Stimulated activated CD8-positive, alpha-beta memory T cell treated with anti-CD3 and anti-CD28 coated beads, Interleukin-4, amount 100 ng/mL, for 48 hours (primary cell): Measurements from ENCODE around the gene KIRREL1.

ENCODE experiments used
- DNase-seq: peaks from one replicate; pipeline ENCODE4 v3.0.0-alpha.2; 2020

KIRREL1 gene

DNA sequence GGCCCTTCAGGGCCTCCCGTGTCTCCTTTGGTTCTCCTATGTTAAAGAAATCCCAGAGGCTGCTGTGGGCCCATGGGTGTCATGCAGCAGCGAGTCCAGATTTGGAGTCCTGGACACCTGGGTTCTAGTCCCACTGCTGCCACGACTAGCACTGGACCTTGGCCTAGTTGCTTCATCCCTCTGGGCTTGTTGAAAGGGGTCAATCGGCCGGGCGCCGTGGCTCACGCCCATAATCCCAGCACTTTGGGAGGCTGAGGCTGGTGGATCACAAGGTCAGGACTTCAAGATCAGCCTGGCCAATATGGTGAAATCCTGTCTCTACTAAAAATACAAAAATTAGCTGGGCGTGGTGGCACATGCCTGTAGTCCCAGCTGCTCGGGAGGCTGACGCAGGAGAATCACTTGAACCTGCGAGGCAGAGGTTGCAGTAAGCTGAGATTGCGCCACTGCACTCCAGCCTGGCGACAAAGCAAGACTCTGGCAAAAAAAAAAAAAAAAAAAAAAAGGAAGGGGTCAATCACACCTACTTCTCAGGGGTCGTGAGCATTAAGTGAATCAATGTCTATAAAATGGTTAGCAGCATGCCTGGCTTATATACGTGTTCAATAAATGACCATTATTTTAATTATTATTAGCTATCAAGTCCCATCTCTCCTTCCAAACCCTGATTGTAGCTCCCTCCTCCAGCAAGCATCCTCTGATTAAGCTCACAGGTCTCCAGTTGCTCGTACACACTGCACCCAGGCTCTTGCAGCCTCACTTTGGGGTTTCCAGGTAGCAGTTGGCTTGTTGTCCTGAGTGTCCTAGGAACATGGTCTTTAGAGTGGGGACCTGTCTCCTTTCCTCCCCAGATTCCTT, 43.8 kb downstream of the KIRREL1 start:
- DNase-seq = no peak

DNA sequence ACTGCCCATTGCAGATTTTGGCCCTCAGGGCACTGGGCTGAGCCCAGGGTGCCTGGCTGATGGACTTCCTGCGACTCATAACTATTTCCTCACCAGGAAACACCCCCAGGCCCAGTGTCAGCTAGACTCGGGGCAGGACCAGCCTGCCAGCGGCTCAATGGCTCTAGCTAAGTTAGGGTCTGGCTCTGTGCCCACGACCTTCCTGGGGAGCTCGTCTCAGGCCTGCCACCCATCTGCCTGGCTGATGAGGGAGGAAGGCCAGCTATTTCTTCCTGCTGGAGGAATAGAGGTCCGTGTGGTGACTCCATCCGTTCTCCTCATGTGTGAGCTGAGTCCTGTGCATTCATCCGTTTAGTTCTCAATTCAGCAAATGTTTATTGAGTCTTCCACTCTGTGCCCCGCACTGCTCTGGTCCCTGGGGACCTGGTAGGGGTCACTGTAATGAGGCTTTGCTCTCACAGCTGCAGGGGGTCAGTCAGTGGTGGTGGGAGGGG, 44.5 kb downstream of the KIRREL1 start:
- DNase-seq = no peak

DNA sequence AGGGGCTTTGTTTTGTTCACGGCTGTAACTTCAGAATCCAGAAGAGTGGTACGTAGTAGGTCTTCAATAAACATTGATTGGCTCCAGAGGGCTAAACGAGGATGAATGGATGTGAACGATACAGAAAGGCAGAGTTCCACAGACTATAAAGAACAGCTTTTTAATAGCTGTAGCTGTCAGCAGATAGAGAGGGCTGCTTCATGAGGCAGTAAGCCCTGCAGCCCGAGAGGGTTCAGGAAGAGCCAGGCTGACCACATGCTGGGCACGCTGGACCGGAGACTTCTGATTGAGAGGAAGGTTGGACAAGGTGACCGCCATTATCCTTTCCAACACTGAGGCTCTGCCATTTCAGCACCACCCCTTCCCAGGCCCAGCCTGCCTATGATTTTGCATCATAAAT, 45.3 kb downstream of the KIRREL1 start:
- DNase-seq = no peak

DNA sequence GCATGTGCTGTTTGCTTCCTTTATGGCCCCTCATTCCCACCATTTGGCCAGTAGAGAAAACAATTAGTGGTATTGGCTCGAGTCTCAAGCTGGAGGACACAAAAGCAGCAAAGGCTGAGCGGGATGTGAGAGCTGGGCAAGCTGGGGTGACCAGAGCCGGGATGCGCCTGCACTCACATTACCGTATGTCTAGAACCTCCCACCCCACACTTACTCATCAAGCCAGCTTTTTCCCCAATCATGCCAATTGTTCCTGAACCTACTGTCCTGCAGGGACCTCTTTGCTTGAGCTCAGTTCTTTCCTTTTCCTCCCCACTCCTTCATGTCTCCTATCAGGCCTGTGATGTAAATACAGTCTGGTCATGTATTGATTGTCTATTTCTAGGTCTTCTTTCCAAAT, 45.9 kb downstream of the KIRREL1 start:
- no peak for DNase-seq

DNA sequence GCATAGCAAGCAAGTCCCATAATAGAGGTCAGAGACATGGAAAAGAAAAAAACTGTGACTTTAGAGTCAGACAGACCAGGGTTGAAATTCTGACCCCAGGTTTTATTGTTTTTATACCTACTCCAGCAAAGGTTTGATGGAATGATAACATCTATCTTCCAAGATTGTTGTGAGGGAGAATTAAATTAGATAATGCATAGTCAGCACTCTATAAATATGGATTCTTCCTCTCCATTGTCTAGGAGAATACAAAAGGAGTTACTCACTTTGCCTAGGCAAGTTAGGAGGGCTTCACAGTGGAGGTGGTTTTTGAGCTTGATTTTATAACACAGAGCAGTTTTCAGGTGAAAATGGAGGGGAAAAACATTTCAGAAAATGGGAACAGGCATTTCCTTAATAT, 46.9 kb downstream of the KIRREL1 start:
- DNase-seq = no peak

DNA sequence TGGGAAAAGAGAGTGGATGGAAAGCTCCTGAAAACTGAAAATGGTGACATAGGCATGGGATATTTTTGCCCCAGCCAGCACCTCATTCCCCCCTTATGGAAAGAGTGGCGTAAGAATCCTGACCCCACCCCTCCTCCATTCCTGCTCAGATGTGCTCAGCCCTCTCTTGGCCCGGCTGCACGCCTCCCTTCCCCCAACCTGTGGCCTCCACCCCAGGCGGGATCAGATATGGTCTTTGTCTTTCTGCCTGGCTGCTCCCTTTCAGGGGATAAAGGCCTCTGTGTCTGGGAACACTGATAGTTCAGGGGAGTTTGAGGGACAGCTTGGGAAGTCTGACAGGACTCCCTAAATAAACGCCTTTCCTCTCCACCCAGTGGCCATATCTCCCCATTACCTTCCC, 49.8 kb downstream of the KIRREL1 start:
- DNase-seq = no peak

DNA sequence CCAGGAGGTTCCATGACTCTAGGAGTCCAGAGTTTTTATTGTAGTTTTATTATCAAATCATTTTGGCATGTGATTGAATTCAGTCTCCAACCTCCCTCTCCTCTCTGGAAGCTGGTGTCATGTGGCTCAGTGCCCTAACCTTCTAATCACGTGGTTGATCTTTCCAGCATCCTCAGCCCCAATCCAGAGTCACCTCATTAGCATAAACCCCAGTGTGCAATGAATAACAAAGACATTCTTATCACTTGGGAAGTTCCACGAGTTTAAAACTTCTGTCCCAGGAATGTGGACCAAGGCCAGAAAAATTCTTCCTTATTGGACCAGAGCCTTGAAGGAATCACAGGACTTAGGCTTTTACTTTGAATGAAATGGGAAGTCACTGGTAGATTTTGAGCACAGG, 52.2 kb downstream of the KIRREL1 start:
- no peak for DNase-seq

DNA sequence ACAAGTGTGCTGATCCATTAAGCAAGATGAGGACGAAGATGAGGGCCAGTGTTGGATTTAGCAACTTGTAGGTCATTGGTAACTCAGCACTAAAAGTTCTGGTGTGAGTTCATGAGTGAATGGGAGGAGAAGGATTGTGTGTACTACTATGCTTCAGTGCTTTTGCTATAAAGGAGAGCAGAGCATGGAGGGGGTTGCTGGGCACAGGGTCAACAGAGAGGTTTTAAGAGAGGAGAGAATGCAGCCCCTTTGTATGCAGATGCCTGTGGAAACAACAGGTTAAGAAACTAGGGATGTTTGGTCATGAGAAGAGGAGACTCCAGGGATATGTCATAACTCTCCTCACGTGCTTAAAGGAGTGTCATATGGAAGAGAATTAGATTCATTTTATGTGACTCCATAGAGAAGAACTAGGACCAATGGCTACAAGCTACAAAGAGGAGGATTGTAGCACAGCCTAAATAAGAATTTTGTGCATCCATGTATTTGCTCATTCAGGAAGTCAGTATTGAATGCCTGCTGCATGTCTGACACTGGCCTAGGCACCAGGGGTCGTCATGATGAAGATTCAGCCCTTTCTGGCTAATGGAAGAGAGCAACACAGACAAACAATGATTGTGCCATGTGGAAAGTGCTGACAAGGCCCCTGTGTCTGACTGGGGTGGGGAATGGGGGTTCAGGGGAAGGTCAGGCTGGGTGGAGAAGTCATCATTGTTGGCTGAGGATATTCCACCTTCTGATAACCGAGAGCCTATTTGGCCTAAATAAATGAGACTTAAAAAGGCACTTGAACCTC, 53.5 kb downstream of the KIRREL1 start:
- DNase-seq = no peak

DNA sequence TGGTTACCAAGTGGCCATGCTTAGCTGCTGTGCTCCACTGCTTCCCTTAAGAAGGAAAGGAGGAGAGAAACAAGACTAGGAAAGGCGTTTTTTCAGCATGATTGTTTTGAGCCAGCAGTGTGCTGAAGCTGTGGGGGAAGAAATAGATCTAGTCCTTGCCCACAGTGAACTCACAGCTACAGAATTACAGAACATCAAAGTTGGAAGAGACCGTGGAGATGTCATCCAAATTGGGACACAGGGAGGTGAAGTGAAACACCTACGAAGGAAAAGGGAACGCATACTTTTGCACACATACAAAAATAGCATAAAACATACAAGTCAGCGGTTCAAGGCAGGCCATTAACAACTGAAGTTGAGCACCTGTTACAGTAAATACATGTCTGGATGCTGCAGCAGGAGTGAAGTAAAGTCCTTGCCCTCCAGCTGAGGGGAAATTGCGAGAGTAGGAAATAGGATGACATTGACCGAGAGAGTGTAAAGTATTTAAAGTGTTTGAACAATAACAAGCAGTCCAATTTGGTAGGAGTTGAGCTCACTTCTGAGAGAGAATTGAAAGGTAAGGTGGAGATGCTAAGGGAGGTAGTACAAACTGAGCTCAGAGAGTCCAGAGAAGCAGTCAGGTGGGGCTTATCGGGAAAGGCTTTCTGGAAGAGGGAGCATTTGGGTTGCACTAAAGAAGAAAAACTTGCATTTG, 55.1 kb downstream of the KIRREL1 start:
- DNase-seq = no peak

DNA sequence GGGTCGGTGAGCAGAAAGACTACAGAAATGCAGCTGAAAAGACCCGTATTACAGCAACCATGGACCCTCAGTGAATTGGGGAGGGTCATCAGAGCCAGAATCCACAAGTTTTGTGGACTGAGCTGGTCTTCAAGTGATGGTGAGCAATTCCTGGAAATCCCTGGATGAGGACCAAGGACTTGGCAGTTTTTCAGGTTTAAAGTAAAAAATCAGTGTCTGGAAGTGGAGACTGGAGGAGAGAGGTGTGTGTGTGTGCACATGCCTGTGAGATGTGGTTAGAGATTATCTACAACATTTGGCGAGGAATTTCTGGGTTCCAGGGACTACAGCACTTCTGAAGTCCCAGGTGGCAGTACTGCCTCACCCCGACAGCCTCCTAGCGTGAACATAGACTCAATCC, 56.4 kb downstream of the KIRREL1 start:
- no peak for DNase-seq

DNA sequence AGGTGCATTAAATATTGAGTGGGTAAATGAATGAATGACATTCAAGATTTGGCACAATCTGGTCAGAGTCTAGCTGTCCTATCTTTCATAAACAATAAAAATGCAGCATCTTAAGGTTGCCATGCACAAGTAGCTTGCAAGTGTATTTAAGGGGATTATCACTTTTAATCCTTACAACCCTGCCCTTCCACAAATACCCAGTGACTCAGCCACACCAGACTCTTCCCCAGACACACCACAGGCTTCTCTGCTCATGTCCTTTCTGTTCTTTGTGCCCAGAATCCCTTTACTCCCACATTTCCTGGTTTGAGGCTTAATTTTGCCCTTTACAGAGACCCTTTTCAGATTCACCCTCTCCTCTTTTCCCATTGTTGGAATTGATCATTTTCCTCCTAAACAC, 59.8 kb downstream of the KIRREL1 start:
- DNase-seq = no peak

DNA sequence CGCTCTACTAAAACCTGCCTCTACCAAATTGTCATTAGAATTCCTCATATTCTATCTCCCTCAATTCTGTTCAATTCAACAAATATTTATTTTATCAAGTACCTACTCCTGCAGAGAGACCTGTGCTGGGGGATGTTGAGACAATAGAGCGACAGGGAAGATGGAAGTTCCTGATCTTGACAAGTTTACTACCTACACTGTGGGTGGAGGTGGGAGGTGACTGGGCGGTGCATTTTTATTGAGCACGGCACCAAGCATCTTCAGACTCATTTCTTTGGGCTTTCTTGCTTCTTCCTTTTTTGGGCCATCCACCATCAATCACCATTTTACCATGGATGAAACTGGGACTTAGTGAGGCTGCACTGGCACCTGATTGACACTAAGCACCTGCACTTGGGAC, 61.3 kb downstream of the KIRREL1 start:
- DNase-seq = no peak

DNA sequence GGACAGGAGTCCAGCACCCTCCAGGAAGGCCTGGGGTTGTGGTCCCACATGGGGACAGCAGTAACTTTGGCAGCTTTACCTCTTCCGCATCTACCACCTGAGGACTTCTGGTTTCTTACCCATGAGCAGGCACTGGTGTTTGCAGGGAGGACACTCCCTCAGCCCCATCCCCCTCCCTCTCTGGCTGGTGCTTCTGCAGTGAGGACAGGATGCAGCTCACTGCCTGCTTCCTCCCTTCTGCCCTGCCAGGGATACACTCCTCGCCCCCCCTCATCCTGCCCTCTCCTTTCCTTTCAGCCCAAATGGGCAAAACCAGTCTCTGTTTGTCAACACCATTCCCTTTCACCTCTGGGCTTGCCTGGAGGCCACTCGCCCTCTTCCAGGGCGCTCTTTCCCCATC, 62.4 kb downstream of the KIRREL1 start:
- DNase-seq = no peak

DNA sequence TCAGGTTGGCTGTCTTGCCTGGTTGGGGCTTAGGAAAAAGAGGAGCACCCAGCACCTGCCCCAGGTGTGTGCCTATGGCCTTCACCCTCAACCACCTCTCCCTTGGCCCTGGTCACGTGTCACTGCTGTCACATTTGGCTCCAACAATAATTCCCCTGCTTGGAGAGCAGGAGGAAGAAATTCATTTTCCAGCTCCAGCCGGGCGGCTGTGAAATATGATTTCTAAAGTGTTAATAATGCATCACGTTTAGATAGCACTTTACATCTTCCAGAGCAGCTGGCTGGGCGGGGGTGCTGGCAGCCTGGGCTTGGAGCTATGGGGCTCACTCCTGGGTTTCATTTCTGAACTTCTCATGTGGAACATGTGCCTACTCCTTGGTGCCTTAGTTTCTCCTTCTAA, 63.1 kb downstream of the KIRREL1 start:
- no peak for DNase-seq

DNA sequence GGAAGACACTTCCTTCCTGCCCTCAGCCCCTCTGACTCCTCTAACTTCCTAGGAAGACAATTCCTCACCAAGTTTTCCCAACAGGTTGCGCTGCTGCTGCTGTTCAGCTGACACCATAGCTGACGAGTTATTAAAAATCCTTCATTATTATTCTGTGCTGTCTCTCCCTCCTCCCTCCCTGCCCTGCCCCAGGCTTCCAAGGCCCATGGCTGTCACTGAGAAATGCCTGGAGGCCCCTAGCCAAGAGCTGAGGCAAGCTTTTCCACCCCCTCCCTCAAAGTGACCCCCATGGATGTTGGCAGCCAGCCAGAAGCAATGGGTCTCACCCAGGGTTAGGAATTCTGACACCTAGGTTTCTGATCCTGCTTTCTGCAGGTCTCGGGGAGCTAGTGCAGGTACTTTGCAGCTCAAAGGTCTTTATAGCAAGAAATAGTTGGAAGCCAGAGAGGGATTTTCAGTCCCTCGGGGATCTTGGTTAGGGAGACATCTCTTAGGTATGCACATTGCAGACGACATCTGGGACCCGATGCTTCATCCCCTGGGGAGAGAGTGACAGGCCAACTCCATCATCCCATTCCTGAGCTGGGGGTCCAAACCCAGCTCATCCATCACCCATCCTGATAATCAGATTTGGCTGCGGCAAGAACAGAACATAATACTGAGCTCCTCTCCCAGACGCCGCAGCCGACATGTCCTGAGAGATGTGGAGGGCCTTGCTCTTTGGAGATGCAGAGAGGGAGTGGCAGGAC, 65.0 kb downstream of the KIRREL1 start:
- DNase-seq = no peak

DNA sequence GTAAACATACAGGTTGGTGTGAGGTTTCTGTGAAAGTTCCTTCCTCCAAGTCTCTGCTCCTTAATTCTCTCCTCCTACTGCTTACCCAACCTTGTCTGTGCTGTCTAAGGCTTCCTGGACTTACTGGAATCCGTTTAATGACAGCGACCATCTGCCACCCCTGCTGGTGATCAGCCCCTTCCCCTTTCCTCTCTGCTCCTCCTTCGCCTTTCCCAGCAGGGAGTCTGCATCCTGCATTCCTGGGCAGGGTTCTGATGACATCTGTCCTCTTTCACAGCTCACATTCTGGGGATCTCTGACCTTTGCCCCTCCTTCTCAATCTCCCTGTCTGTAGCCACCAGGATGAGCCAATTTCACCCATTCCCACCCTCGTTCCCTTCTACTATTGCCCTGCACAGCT, 66.5 kb downstream of the KIRREL1 start:
- DNase-seq = no peak

DNA sequence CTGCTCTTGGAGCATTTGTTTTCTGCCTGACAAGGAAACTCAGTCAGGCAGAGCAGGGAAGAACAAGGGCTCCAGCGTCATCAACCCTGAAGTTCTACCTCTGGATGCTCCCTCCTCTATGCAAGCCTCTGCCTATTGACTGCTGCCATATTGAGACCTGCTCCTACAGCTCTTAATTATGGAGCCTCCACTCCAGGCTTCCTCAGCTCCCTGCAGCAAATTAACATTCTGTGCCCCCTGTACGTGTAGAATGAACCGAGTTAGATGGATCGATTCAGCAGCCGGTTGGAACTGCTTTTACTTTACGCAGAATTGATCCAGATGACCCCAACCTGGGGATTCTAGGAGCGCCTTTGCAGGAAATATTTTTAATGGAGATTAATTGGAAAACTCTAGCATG, 68.7 kb downstream of the KIRREL1 start:
- DNase-seq = no peak

DNA sequence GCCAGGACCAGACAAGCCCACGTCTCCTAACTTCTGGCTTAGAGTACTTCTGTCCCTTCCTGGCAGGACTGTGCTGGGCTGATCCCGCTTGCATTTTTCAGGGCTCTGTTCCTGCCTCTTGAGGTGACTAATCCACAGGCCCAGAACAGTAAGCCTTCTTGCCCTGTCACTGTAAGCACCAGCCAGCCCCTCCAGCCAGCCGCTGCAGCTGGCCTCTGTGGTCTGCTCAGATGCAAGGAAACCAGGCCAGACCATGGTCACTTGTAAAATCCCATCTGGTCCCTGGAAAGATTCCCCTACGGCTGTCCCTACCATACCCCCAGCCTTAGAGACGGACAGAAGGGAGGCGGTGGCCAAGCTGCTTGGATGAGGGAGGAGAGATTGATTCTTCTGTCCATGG, 74.2 kb downstream of the KIRREL1 start:
- DNase-seq = no peak

DNA sequence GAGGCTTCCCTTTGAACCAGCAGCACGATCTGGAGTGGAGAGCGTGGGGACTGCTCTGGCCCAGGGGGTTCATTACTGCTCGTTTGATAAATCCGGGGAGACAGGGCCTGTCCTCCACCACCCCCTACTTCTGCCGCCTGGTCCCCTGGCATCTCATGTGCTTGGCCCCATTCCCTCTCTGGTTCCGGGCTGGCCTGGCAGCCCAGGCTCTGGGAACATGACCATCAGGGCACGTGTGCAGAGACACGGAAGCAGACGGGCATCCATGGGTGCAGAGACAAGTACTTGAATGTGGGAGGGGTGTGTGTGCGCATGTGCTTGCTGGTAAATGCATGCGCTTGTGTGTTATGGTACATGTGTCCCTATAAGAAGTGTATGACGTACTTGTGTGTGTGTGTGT, 75.5 kb downstream of the KIRREL1 start:
- no peak for DNase-seq

DNA sequence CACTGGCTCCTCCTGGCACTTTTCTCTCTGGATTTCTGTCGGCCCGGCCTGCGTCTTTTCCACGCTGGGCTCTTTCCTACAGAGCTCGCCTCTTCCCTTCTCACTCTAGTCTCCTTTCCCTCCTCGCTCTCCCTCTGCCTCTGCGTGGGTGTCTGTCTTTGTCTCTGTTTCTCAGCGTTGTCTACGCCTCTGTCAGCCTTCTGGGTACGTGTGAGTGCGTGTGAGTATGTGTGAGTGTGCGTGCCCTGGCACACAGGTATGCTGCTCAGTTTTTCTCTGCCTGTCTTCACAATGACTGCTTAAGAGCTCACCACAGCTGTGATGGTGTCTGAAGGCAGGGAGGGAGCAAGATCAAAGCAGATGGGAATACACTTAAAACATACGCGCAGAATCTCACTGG, 77.7 kb downstream of the KIRREL1 start:
- no peak for DNase-seq

DNA sequence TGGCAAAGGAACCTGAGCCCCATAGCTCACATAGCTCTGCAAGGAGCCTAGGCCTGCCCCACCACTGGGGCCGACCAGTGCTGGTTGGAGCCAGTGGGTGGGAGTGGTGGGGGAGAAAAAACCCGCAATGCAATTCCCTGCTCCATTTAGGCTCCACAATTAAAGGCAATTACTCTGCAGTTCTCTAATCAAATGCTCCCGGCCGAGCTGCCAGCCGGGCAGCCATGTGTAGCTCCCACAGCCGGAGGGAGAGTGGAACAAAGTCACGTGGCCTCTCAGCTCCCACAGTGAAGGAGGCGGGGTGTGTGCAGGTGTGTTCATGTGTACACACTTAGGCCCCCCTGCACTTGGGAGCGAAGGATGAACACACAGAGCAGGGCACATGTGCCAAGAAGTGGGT, 81.6 kb downstream of the KIRREL1 start:
- no peak for DNase-seq

DNA sequence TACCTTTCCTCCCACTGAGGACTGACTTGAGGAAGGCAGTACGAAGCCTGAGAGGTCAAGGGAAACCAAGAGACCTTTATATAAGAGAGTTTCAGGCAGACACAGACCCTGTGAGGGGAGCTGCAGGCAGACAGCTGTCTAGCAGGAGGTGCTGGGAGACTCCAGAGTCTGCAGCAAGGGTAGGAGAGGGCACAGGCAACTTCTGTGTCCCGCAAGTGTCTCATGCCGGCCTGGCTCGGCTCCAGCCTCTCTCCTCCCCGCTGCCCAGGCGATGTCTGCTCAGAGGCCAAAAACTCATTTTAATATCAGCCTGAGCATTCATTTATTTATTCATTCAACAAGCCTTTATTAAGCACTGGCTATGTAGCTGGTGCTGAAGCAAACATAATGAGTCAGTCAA, 83.0 kb downstream of the KIRREL1 start:
- no peak for DNase-seq
